ENCODE data around the gene ERBB4.

The ERBB4 gene

GRCh38 chr2:212484563-212485080, 54.0 kb downstream of the ERBB4 start:
- no peaks in the 10 kb centered on the region for H3K27me3 ChIP-seq (replicated peaks; ENCODE audit: insufficient read depth, low read length)
- H4K20me1 ChIP-seq (ENCODE audit: insufficient read depth, low read length), result no peaks in the 10 kb centered on the region
- H3K9me2 ChIP-seq (replicated peaks; ENCODE audit: insufficient read depth, low read length), result no peaks in the 10 kb centered on the region
- no peaks in the 10 kb centered on the region for H3K79me2 ChIP-seq (ENCODE audit: low read length)
- H3K9me3 ChIP-seq (replicated peaks; ENCODE audit: insufficient read depth, low read length), result no peaks in the 10 kb centered on the region
- no peaks in the 10 kb centered on the region for H3K4me1 ChIP-seq (ENCODE audit: low read length)
- H3K4me3 ChIP-seq (ENCODE audit: low read length), result no peak overlapping the region
- DNase-seq, result no peak
- no peaks in the 10 kb centered on the region for H3F3A ChIP-seq (ENCODE audit: insufficient read depth, low read length)
- no peak overlapping the region for H3K27ac ChIP-seq (ENCODE audit: low read length)
- TF ChIP-seq CTCF (IDR thresholded peaks at IDR 0.05; ENCODE audit: low read length) (no peak), EZH2phosphoT487 (IDR thresholded peaks at IDR 0.05; ENCODE audit: low read length) (no peak), EZH2 (optimal IDR thresholded peaks at IDR 0.05; ENCODE audit: low read depth, low read length) (no peak)
- H2AFZ ChIP-seq (ENCODE audit: low read length), result no peak overlapping the region
- H3K36me3 ChIP-seq (replicated peaks; ENCODE audit: insufficient read depth, low read length), result no peaks in the 10 kb centered on the region
- H3K4me2 ChIP-seq (ENCODE audit: low read depth, low read length), result no peak overlapping the region
- no peak overlapping the region for H3K9ac ChIP-seq (ENCODE audit: low read length)

DNA sequence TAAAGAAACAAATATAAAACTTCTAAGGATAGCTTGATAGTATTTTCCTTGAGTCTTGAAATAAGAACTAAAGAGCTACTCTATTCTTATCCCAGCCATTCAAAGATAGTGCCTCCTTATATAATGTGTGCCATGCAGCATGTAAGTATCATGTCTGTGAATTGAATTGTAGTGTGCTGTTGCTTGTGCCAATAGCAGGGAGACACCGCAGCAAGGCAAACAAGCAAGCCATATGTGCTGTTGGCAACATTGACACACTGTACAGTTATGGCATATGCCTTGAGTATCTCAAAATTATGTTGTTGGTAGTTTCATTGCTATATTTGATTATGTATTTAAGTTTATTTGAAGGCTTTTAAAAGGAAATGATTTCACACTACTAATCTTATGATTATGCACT, 58.2 kb downstream of the ERBB4 start:
- H3K9me2 ChIP-seq (replicated peaks; ENCODE audit: insufficient read depth, low read length), result no peaks in the 10 kb centered on the region
- no peaks in the 10 kb centered on the region for H3K79me2 ChIP-seq (ENCODE audit: low read length)
- no peak overlapping the region for H3K27ac ChIP-seq (ENCODE audit: low read length)
- no peaks in the 10 kb centered on the region for H3K36me3 ChIP-seq (replicated peaks; ENCODE audit: insufficient read depth, low read length)
- H3K9me3 ChIP-seq (replicated peaks; ENCODE audit: insufficient read depth, low read length), result no peaks in the 10 kb centered on the region
- no peak overlapping the region for H3K4me2 ChIP-seq (ENCODE audit: low read depth, low read length)
- DNase-seq, result no peak
- no peak overlapping the region for H2AFZ ChIP-seq (ENCODE audit: low read length)
- H3K9ac ChIP-seq (ENCODE audit: low read length), result no peak overlapping the region
- TF ChIP-seq EZH2phosphoT487 (IDR thresholded peaks at IDR 0.05; ENCODE audit: low read length) (no peak), CTCF (IDR thresholded peaks at IDR 0.05; ENCODE audit: low read length) (no peak), EZH2 (optimal IDR thresholded peaks at IDR 0.05; ENCODE audit: low read depth, low read length) (no peak)
- no peaks in the 10 kb centered on the region for H4K20me1 ChIP-seq (ENCODE audit: insufficient read depth, low read length)
- no peaks in the 10 kb centered on the region for H3K27me3 ChIP-seq (replicated peaks; ENCODE audit: insufficient read depth, low read length)
- H3K4me1 ChIP-seq (ENCODE audit: low read length), result no peaks in the 10 kb centered on the region
- no peaks in the 10 kb centered on the region for H3F3A ChIP-seq (ENCODE audit: insufficient read depth, low read length)
- H3K4me3 ChIP-seq (ENCODE audit: low read length), result no peak overlapping the region

DNA sequence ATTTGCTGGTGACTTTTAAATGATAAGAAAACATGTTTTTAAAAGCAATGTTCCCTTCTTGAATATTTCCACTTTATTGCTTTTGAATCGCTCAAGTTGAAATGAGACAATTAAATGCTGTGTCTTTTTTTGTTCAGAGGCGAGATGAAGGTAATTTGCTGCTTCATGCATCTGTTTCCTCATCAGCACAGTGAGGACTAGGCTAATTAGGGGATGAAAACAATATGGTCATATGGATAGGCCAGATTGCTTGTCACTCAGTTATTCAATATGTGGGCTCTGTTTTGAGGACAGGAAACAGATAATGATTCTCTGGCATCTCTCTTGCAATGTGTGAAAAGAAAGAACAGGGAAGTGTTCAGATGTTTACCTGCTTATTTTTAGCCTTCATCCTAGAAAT, 61.0 kb downstream of the ERBB4 start:
- no peak for DNase-seq
- Histone ChIP-seq H3K4me2 (ENCODE audit: low read depth, low read length) (no peak overlapping the region), H3K4me1 (ENCODE audit: low read length) (no peaks in the 10 kb centered on the region), H3K9ac (ENCODE audit: low read length) (no peak overlapping the region), H3K9me3 (replicated peaks; ENCODE audit: insufficient read depth, low read length) (no peaks in the 10 kb centered on the region), H3K36me3 (replicated peaks; ENCODE audit: insufficient read depth, low read length) (no peaks in the 10 kb centered on the region), H3K4me3 (ENCODE audit: low read length) (no peak overlapping the region), H3K27me3 (replicated peaks; ENCODE audit: insufficient read depth, low read length) (no peaks in the 10 kb centered on the region), H3K79me2 (ENCODE audit: low read length) (no peaks in the 10 kb centered on the region), H3K9me2 (replicated peaks; ENCODE audit: insufficient read depth, low read length) (no peaks in the 10 kb centered on the region), H2AFZ (ENCODE audit: low read length) (no peak overlapping the region), H3K27ac (ENCODE audit: low read length) (no peak overlapping the region), H3F3A (ENCODE audit: insufficient read depth, low read length) (no peaks in the 10 kb centered on the region), H4K20me1 (ENCODE audit: insufficient read depth, low read length) (no peaks in the 10 kb centered on the region)
- TF ChIP-seq CTCF (IDR thresholded peaks at IDR 0.05; ENCODE audit: low read length), result no peak
- no peak for TF ChIP-seq EZH2 (optimal IDR thresholded peaks at IDR 0.05; ENCODE audit: low read depth, low read length)
- no peak for TF ChIP-seq EZH2phosphoT487 (IDR thresholded peaks at IDR 0.05; ENCODE audit: low read length)

All from MM.1S (cell line).